H9 (cell line): Measurements from ENCODE around the gene EFCAB6. TPM values are rescaled to one million over a fixed set of nuclear protein-coding genes. Genes with fewer than 3 reads are reported as not detected.

Experiments
- DNase-seq: peaks from one replicate; pipeline ENCODE4 v3.0.0-alpha.2; 2017
- H2AFZ ChIP-seq: one replicate; pipeline ENCODE4 v1.6.1; 2013; ENCODE audit warnings: mild to moderate bottlenecking, low read length, control low read depth, moderate library complexity
- H2AK5ac ChIP-seq: 2 replicates; pipeline ENCODE4 v1.6.1; 2013; ENCODE audit warnings: low read length, control low read depth, mixed read lengths; ENCODE audit not compliant: insufficient read length
- H2BK120ac ChIP-seq: one replicate; pipeline ENCODE4 v1.6.1; 2013; ENCODE audit warnings: low read depth, mild to moderate bottlenecking, low read length, control low read depth, inconsistent platforms; ENCODE audit not compliant: poor library complexity, severe bottlenecking
- H2BK12ac ChIP-seq: 2 replicates; pipeline ENCODE4 v1.6.1; 2013; ENCODE audit warnings: low read length, control low read depth, mixed read lengths, low read depth; ENCODE audit not compliant: insufficient read length
- H2BK15ac ChIP-seq: 2 replicates; pipeline ENCODE4 v1.6.1; 2013; ENCODE audit warnings: low read depth, low read length, control low read depth
- H2BK20ac ChIP-seq: one replicate; pipeline ENCODE4 v1.6.1; 2013; ENCODE audit warnings: low read depth, mild to moderate bottlenecking, low read length, control low read depth, inconsistent platforms; ENCODE audit not compliant: poor library complexity, severe bottlenecking
- H2BK5ac ChIP-seq: 2 replicates; pipeline ENCODE4 v1.6.1; 2013; ENCODE audit warnings: low read length, control low read depth, mixed read lengths; ENCODE audit not compliant: insufficient read length
- H3K14ac ChIP-seq: 2 replicates; pipeline ENCODE4 v1.6.1; 2013; ENCODE audit warnings: low read length, control low read depth; ENCODE audit not compliant: insufficient read depth
- H3K18ac ChIP-seq: 2 replicates; pipeline ENCODE4 v1.6.1; 2013; ENCODE audit warnings: low read depth, mild to moderate bottlenecking, mixed read lengths, low read length, control low read depth; ENCODE audit not compliant: insufficient read length
- H3K23ac ChIP-seq: 2 replicates; pipeline ENCODE4 v1.6.1; 2013; ENCODE audit warnings: low read length, control low read depth, mixed read lengths, low read depth; ENCODE audit not compliant: insufficient read length
- H3K23me2 ChIP-seq: 2 replicates; pipeline ENCODE4 v1.6.1; 2013; ENCODE audit warnings: low read depth, mild to moderate bottlenecking, mixed read lengths, low read length, control low read depth; ENCODE audit not compliant: insufficient read length, poor library complexity, severe bottlenecking
- H3K27ac ChIP-seq: 2 replicates; pipeline ENCODE4 v1.5.1; 2013; ENCODE audit warnings: low read length, control low read depth, mixed read lengths, low read depth; ENCODE audit not compliant: insufficient read length
- H3K27me3 ChIP-seq: 2 replicates; pipeline ENCODE4 v1.6.1; 2013; ENCODE audit warnings: low read length, control low read depth, inconsistent platforms; ENCODE audit not compliant: insufficient read depth
- H3K4ac ChIP-seq: 2 replicates; pipeline ENCODE4 v1.6.1; 2013; ENCODE audit warnings: low read depth, mild to moderate bottlenecking, control low read depth, inconsistent platforms, low read length, moderate library complexity
- H3K4me1 ChIP-seq: 2 replicates; pipeline ENCODE4 v1.6.1; 2013; ENCODE audit warnings: low read length, control low read depth, inconsistent platforms; ENCODE audit not compliant: insufficient read depth
- H3K4me2 ChIP-seq: 2 replicates; pipeline ENCODE4 v1.6.1; 2013; ENCODE audit warnings: low read length, control low read depth, mixed read lengths; ENCODE audit not compliant: insufficient read length, insufficient read depth
- H3K56ac ChIP-seq: 2 replicates; pipeline ENCODE4 v1.6.1; 2013; ENCODE audit warnings: low read depth, mild to moderate bottlenecking, mixed read lengths, low read length, control low read depth; ENCODE audit not compliant: insufficient read length
- H3K79me1 ChIP-seq: 2 replicates; pipeline ENCODE4 v1.6.1; 2013; ENCODE audit warnings: low read depth, mild to moderate bottlenecking, moderate library complexity, low read length, control low read depth, inconsistent platforms; ENCODE audit not compliant: insufficient read depth, poor library complexity, severe bottlenecking
- H3K79me2 ChIP-seq: 2 replicates; pipeline ENCODE4 v1.6.1; 2013; ENCODE audit warnings: low read length, control low read depth, inconsistent platforms; ENCODE audit not compliant: insufficient read depth
- H3K9ac ChIP-seq: 2 replicates; pipeline ENCODE4 v1.6.1; 2013; ENCODE audit warnings: low read length, control low read depth, mixed read lengths; ENCODE audit not compliant: insufficient read length; ENCODE audit errors: extremely low read depth
- H3K9me3 ChIP-seq: one replicate; pipeline ENCODE4 v1.6.1; 2013; ENCODE audit warnings: low read depth, low read length, inconsistent platforms; ENCODE audit not compliant: control insufficient read depth
- H3T11ph ChIP-seq: one replicate; pipeline ENCODE4 v1.6.1; 2013; ENCODE audit warnings: mild to moderate bottlenecking, low read length, control low read depth, inconsistent platforms
- H4K20me1 ChIP-seq: one replicate; pipeline ENCODE4 v1.6.1; 2013; ENCODE audit not compliant: control insufficient read depth, insufficient read length, insufficient read depth
- H4K5ac ChIP-seq: 2 replicates; pipeline ENCODE4 v1.6.1; 2013; ENCODE audit warnings: low read depth, mild to moderate bottlenecking, mixed read lengths, low read length, control low read depth; ENCODE audit not compliant: insufficient read length
- H4K8ac ChIP-seq: replicated peaks from 2 replicates; pipeline ENCODE4 v1.6.1; 2013; ENCODE audit warnings: low read length, control low read depth, mixed read lengths, low read depth; ENCODE audit not compliant: insufficient read length
- H4K91ac ChIP-seq: 2 replicates; pipeline ENCODE4 v1.6.1; 2013; ENCODE audit warnings: low read depth, mild to moderate bottlenecking, moderate library complexity, mixed read lengths, low read length, control low read depth; ENCODE audit not compliant: insufficient read length
- H3K27ac Mint-ChIP-seq, 3 experiments: 2 replicates in 2 of 3; 3 replicates in 1 of 3; pipeline ENCODE4 v1.8.0; 2020 to 2021; ENCODE audit warnings: mixed read lengths in 3 of 3, mild to moderate bottlenecking in 1 of 3, moderate library complexity in 1 of 3
- H3K27me3 Mint-ChIP-seq: 2 replicates; pipeline ENCODE4 v1.8.0; 2021; ENCODE audit warnings: low read depth, mild to moderate bottlenecking, moderate library complexity, mixed read lengths
- H3K36me3 Mint-ChIP-seq, 3 experiments: 2 replicates in 2 of 3; 3 replicates in 1 of 3; pipeline ENCODE4 v1.8.0; 2020 to 2021; ENCODE audit warnings: low read depth in 3 of 3, mixed read lengths in 3 of 3; ENCODE audit not compliant: insufficient read depth in 1 of 3
- H3K4me1 Mint-ChIP-seq, 2 experiments: 2 replicates each; pipeline ENCODE4 v1.8.0; 2020; ENCODE audit warnings: mixed read lengths in 2 of 2
- H3K4me3 Mint-ChIP-seq, 2 experiments: 2 replicates in 1 of 2; 3 replicates in 1 of 2; pipeline ENCODE4 v1.8.0; 2020 to 2021; ENCODE audit warnings: mild to moderate bottlenecking in 2 of 2, mixed read lengths in 2 of 2, moderate library complexity in 1 of 2
- H3K9me3 Mint-ChIP-seq, 2 experiments: 2 replicates in 1 of 2; 3 replicates in 1 of 2; pipeline ENCODE4 v1.8.0; 2020; ENCODE audit warnings: mild to moderate bottlenecking in 2 of 2, mixed read lengths in 2 of 2, moderate library complexity in 1 of 2
- total RNA-seq: library from RNA; stranded (reverse); gene quantifications from 2 replicates; pipeline ENCODE4 v1.2.1, GENCODE V29; 2021
- TF ChIP-seq, protein P1 (sequence below): fragments of 200-600 bp; sonication (generic); conservative IDR thresholded peaks from 3 replicates; pipeline ENCODE4 v1.8.0; 2021; ENCODE audit warnings: antibody characterized with exemption, mild to moderate bottlenecking

Gene EFCAB6
- total RNA-seq, 1 experiment from 2014 or later = 0.31 TPM

DNA sequence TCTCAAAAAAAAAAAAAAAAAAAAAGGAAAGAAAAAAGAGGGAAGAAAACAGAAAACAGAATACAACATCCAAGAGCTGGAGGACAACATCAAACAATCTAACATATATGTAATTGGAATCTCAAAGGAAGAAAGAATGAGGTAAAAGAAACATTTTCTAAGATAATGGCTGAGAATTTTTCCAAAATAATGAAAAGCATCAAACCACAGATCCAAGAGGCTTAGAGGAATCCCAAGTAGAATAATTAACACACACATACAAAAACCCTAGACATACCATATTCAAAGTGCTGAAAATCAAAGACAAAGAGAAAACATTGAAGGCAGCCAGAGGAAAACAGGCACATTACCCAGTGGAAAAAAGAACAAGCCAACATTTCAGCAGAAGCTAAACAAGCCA is 45.3 kb upstream of the EFCAB6 start:
- Histone ChIP-seq H3K4ac (no peak overlapping the region), H3K14ac (no peak overlapping the region), H2AFZ (no peak overlapping the region), H3K4me1 (peaks cover 17% of the 10 kb centered on the region; the same call in 1 of the 2 replicates), H4K91ac (no peak overlapping the region), H2AK5ac (no peak overlapping the region), H3K23me2 (peaks cover 5% of the 10 kb centered on the region), H3K23ac (no peak overlapping the region), H3K79me1 (peaks cover 2% of the 10 kb centered on the region), H2BK15ac (no peak overlapping the region), H3K9me3 (no peaks in the 10 kb centered on the region), H3T11ph (no peak overlapping the region), H3K9ac (no peak overlapping the region), H3K56ac (no peak overlapping the region), H2BK12ac (no peak overlapping the region), H4K20me1 (peaks cover 3% of the 10 kb centered on the region), H3K4me2 (no peak overlapping the region), H2BK120ac (no peak overlapping the region), H3K18ac (no peak overlapping the region), H3K79me2 (peaks cover 28% of the 10 kb centered on the region; the same call in 1 of the 2 replicates), H2BK20ac (no peak overlapping the region), H3K27me3 (no peaks in the 10 kb centered on the region), H3K27ac (no peak overlapping the region), H2BK5ac (no peak overlapping the region), H4K8ac (no peak overlapping the region), H4K5ac (no peak overlapping the region)
- H3K27ac Mint-ChIP-seq = no peak overlapping the region
- peaks cover 12 to 26% (median 17%) of the 10 kb centered on the region in 3 experiments for H3K36me3 Mint-ChIP-seq
- DNase-seq = no peak
- no peak overlapping the region for H3K4me3 Mint-ChIP-seq
- TF ChIP-seq, protein P1, sequence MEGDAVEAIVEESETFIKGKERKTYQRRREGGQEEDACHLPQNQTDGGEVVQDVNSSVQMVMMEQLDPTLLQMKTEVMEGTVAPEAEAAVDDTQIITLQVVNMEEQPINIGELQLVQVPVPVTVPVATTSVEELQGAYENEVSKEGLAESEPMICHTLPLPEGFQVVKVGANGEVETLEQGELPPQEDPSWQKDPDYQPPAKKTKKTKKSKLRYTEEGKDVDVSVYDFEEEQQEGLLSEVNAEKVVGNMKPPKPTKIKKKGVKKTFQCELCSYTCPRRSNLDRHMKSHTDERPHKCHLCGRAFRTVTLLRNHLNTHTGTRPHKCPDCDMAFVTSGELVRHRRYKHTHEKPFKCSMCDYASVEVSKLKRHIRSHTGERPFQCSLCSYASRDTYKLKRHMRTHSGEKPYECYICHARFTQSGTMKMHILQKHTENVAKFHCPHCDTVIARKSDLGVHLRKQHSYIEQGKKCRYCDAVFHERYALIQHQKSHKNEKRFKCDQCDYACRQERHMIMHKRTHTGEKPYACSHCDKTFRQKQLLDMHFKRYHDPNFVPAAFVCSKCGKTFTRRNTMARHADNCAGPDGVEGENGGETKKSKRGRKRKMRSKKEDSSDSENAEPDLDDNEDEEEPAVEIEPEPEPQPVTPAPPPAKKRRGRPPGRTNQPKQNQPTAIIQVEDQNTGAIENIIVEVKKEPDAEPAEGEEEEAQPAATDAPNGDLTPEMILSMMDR = no peak
- H3K27me3 Mint-ChIP-seq = no peaks in the 10 kb centered on the region
- H3K4me1 Mint-ChIP-seq = peaks cover 53 to 59% of the 10 kb centered on the region in 2 experiments
- H3K9me3 Mint-ChIP-seq = peaks cover 13 to 15% of the 10 kb centered on the region in 2 experiments
